Body of pancreas (tissue), 4 donors: ENCODE data around the gene TSPO2. TPM values are rescaled to one million over a fixed set of nuclear protein-coding genes. Genes with fewer than 3 reads are reported as not detected.

Source experiments
- ATAC-seq: fragments of 150-250 bp; one replicate; pipeline ENCODE4 v1.9.1; 2016
- DNase-seq, 4 donors: peaks; one replicate each; pipeline ENCODE4 v3.0.0-alpha.2; 2019
- H3K27ac ChIP-seq, 4 donors: fragments of 200-600 bp; sonication (generic); 1 replicate in 3 of 4; 2 replicates in 1 of 4; pipeline versions ENCODE4 v1.5.1 to v1.6.1; 2016 to 2019; ENCODE audit warnings: mild to moderate bottlenecking in 1 of 4, mixed read lengths in 1 of 4, moderate library complexity in 1 of 4
- H3K27me3 ChIP-seq, 2 donors: fragments of 200-600 bp; sonication (generic); one replicate each; pipeline ENCODE4 v1.6.0; 2016; ENCODE audit warnings: mild to moderate bottlenecking in 1 of 2
- H3K36me3 ChIP-seq, 2 donors: fragments of 200-600 bp; sonication (generic); replicated peaks in 1 of 2; 2 replicates each; pipeline ENCODE4 v1.5.1; 2016; ENCODE audit warnings: low read depth in 2 of 2; ENCODE audit not compliant: insufficient read depth in 1 of 2
- H3K4me1 ChIP-seq: fragments of 200-600 bp; sonication (generic); one replicate; pipeline ENCODE4 v1.6.0; 2016
- H3K4me3 ChIP-seq, 2 donors: fragments of 200-600 bp; sonication (generic); 1 replicate in 1 of 2; 2 replicates in 1 of 2; pipeline ENCODE4 v1.5.1; 2016 to 2019
- H3K9me3 ChIP-seq, 3 donors: fragments of 200-600 bp; sonication (generic); 1 replicate in 2 of 3; 2 replicates in 1 of 3; pipeline ENCODE4 v1.5.1; 2016
- CTCF ChIP-seq, 7 experiments: fragments of 450-650 bp in 4 of 7; fragments of 200-600 bp in 3 of 7; sonication (generic) in 3 of 7; IDR thresholded peaks; one replicate each; pipeline ENCODE4 v1.5.1; 2016 to 2019; ENCODE audit warnings: antibody characterized with exemption in 7 of 7
- POLR2A ChIP-seq, 3 donors: fragments of 450-650 bp; IDR thresholded peaks; one replicate each; pipeline ENCODE4 v1.6.1; 2016; ENCODE audit warnings: antibody characterized with exemption in 3 of 3, mild to moderate bottlenecking in 2 of 3
- WGBS, 2 donors: methylation state at CpG; one replicate each; pipeline ENCODE4 v1.1.5; 2017; 5-methylcytosine and 5-hydroxymethylcytosine counted together
- intact Hi-C: fragments of 100-400 bp; cut with DNase I; formaldehyde crosslinking; loops from one replicate; pipeline ENCODE4 v1.15.1; 2023
- total RNA-seq, 2 donors: library from RNA; depleted of rRNA; stranded (reverse); fragments of >200 nt; gene quantifications; one replicate each; pipeline ENCODE4 v1.1.0, GENCODE V29; 2016

The TSPO2 gene
- total RNA-seq, 2 donors from 2014 or later = not detected

GRCh38 chr6:41093729-41094128 lies 51.5 kb downstream of the TSPO2 start:
- 81 to 91% methylated on average over 6 of the region's 6 CpGs for WGBS, 2 donors
- TF ChIP-seq CTCF (IDR thresholded peaks at IDR 0.05) (no peak), POLR2A (IDR thresholded peaks at IDR 0.05) (no peak)

More at GRCh38 chr6:41093729-41094128, 51.5 kb downstream of the TSPO2 start:
- no peaks in the 10 kb centered on the region for H3K27me3 ChIP-seq
- DNase-seq (no peak), ATAC-seq (no peak)
- intact Hi-C loops = no loop called here
- no peak overlapping the region for H3K4me3 ChIP-seq
- H3K4me1 ChIP-seq = no peaks in the 10 kb centered on the region
- no peaks in the 10 kb centered on the region for H3K9me3 ChIP-seq
- no peak overlapping the region for H3K27ac ChIP-seq
- peaks cover 21 to 76% of the 10 kb centered on the region in 2 donors for H3K36me3 ChIP-seq

Other genes starting within 250 kb of the TSPO2 start
- gene UNC5CL, start 3.2 kb upstream of the TSPO2 start, total RNA-seq = 10 to 100 TPM; 17.4 to 30.3 TPM
- gene APOBEC2, start 10.7 kb downstream of the TSPO2 start, total RNA-seq = 1 to 10 TPM; 2.3 to 4.0 TPM
- gene OARD1, start 29.9 kb downstream of the TSPO2 start, total RNA-seq = 10 to 100 TPM; 15.0 to 27.4 TPM
- gene NFYA, start 30.5 kb downstream of the TSPO2 start, total RNA-seq = 10 to 100 TPM in 1 of 2 donors, 1 to 10 TPM in 1; 8.6 to 10.4 TPM
- not detected for gene TREML1, start 111.9 kb downstream of the TSPO2 start, total RNA-seq
- 1 to 10 TPM; 3.6 TPM for gene TREM2, start 120.6 kb downstream of the TSPO2 start, total RNA-seq
- gene TREML2, start 158.7 kb downstream of the TSPO2 start, total RNA-seq = not detected
- gene TREML4, start 185.9 kb downstream of the TSPO2 start, total RNA-seq = not detected
- gene TREM1, start 244.2 kb downstream of the TSPO2 start, total RNA-seq = not detected